ENCODE data around the gene TMEM272. TPM values are rescaled to one million over a fixed set of nuclear protein-coding genes. Genes with fewer than 3 reads are reported as not detected.

The TMEM272 gene
- polyA plus RNA-seq, 12 donors: 0.08 to 0.55 (median 0.17) TPM; not detected in 2

- no peak for DNase-seq
Measured at GRCh38 chr13:51805925-51806324, 39.1 kb downstream of the TMEM272 start.

GRCh38 chr13:51805313-51805712, 39.7 kb downstream of the TMEM272 start:
- DNase-seq: no peak

DNA sequence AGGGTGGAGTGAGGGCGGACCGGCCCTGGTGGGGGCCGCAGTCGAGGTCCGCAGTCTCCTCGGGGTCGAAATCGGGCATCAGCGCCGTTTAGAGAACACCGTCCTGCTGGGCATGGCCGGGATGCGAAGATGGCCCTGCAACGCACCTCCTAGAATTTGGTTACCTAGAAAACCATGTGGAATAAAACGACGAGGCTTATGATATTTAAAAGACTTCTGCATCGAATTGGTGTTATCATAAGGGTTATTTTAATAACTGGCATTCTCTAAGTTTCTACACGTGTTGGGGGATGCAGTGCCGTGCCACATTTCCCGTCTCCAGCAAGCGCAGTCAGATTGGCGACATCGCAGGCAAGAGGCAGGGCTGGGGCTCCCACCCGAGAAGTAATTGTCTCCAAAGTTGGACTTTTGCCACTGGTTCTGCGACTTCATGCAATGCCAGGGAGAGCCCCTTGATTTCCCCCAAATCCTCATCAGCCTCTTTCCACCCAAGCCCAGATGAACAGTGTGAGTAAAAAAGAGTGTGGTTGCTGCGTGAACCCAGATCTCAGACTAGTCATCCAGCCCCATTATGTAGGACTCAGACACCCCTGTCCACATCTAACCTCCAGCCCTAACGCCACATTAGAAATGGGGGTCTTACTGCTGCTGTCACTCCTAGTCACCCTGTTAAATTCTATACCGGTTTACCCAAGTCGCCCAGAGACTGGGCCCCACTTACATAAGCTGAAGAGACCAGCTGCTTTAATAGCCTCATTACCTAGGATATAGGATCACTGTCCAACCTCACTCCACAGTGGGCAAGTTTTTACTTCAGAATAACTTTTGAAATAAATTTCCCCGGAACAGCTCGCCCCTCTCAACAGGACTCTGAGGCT, 40.4 kb downstream of the TMEM272 start:
- no peak for DNase-seq

DNA sequence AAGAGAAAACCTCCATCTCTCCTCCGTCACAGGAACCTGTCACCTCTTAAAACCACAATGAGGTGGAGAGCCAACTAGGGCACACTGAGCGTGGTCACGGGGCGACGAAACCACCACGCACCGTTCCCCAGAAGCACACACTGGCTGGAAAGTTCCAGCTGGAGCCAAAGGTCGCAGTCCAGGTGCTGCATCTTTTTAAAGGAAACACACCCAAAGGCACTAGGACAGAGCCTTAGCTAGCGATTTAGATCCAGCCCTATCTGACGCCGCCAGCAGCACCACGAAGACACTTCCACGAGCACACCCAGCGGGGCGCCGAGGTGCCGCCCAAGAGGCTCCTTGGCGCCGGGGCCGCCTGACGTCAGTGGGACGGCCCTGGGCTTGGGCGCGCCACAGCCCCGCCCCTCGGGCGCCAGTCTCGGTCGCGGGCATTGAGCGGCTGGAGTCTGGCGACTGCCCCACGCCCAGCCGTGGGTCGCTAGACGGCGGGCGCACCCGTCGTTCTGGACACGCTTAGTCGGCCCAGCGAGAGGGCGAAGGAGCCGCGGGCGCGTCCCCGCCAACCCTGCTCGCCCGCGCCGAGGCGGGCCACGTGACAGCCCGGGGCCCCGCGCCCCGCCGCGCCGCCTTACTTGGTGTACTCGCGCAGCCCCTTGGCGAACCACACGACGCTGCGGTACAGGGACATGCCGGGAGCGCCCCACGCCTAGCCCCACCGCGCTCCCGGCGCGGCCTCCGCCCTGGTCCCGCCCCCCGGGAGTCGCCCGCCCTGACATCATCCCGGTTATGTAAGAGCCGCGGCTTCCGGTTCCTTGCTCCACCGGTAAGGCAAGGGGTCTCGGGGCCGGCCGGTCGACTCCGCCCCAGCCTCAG, 41.3 kb downstream of the TMEM272 start, which contains the start of gene DHRS12:
TSS of gene DHRS12 (minus strand) at position 742 of the 873 bp plus-strand sequence. CDS start 4,504 bp downstream, outside the sequence.
- peak; percentile 86 for DNase-seq

DNA sequence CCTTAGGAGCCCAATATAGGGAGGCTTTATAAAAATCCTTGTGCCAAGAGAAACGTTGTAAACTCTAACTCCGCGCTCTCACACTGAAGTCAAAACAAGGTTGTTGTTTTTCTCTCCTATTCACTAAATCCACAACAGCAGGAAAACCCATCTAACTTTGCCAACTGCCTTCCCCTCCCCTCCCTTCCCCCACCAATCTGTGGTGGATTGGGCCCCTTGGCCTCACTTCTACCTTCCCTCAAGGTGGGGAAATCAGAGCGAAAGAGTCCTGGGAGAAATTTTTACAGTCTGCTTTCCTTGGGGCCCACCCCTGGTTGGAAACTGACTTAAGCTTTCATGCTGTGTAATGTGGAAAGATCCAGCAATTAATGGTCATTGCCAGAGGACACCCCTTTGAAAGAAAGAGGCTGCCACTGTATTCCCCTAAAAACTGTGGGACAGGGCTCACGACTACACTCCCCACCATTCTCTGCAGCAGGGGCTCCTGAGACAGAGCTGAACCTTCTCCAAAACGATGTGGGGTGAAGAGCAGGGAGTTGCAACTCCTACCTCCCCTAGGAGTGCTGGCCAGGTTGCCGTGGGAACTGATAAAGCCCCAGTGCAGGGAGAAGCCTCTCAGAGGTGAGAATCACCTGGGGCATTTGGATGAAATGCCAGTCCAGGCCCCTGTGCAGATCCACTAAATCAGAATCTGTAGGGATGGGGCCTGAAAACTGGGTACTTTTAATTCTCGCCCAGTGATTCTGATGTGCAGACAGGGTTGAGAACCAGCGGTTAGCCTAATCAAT, 42.2 kb downstream of the TMEM272 start:
- no peak for DNase-seq

DNA sequence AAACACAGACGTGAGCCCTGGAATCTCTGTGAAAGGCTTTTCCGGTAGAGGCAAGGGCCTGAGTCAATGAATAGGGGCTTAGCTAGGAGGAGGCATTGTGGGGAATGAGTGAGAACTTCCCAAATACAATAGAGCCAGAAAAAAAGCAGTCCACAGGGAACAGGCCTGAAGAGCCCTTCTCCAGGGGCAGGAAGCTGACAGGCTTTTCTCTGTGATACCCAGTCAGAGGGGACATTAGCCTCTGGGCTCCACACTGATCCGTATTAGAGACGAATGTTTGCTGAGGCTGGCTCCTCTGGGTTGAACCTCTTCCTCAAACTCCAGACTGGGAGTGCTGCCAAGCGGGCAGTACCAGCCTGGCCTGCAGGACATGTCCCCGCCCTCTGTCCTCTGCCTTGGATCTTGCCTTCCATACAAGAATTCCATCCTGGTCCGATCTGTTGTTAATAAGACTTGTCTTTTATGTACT, 43.3 kb downstream of the TMEM272 start:
- DNase-seq: no peak

- no peak for DNase-seq
Measured at GRCh38 chr13:51800486-51800885, 44.5 kb downstream of the TMEM272 start.

DNA sequence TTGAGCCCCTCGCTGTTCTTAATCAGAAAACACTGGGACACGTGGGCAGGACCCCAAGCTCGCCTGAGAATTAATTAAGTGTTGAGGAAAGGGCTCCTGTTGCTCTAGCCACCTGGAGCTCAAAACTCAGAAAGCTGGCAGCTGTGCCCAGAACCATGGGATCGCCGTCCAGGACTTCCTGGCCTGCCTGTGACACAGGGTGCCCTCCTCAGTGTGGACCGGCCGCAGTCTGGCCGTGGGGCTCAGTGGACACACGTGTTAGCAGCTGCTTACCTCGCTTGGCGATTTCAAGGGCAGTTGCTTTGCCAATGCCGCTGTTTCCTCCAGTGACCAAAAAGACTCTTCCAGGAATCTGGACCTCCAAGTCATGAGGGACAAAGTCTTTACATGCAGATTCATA, 45.7 kb downstream of the TMEM272 start:
- no peak for DNase-seq

- peak; percentile 69 for DNase-seq
Measured at GRCh38 chr13:51797664-51798488, 47.1 kb downstream of the TMEM272 start.

DNA sequence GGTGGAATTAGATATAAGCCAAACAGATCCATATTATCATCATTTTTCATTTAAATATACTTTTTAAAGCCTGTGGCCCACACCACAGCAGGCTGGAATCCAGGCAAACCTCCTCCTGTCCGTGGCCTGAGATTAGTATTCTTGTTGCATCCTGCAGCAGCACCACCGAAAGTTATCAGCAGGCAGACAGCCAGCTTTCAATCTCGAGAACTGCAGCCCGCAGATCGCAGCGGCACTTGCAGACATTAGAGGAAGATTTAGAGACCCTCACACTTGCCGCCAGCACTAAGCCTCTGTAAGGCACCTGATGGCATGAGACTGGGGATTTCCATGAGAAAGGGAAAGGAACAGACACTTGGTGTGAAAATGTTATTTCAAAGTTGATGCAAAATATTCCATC, 48.4 kb downstream of the TMEM272 start:
- no peak for DNase-seq

GRCh38 chr13:51795419-51795818, 49.6 kb downstream of the TMEM272 start:
- no peak for DNase-seq

- no peak for DNase-seq
Measured at GRCh38 chr13:51794964-51795363, 50.0 kb downstream of the TMEM272 start.

GRCh38 chr13:51793570-51794271, 51.3 kb downstream of the TMEM272 start:
- no peak for DNase-seq

- peak; percentile 65 for DNase-seq
Measured at GRCh38 chr13:51786425-51787265, 58.3 kb downstream of the TMEM272 start.

- no peak for DNase-seq
Measured at GRCh38 chr13:51785712-51786424, 59.1 kb downstream of the TMEM272 start.

- no peak for DNase-seq
Measured at GRCh38 chr13:51784097-51784496, 60.9 kb downstream of the TMEM272 start.

- DNase-seq: no peak
Measured at GRCh38 chr13:51783428-51784094, 61.4 kb downstream of the TMEM272 start.
